NCI-H2227 (cell line): ENCODE measurements around the gene MACROD2.
"Not testable (repeated sequence)": the region's sequence is repeated elsewhere in the genome, so short reads cannot be mapped to it uniquely, and the experiment has no call there.

Experiments used
- DNase-seq: peaks from one replicate; lab custom pipeline; 2025; ENCODE audit not compliant: unreplicated experiment; lab: John Stamatoyannopoulos, UW

The MACROD2 gene

GRCh38 chr20:15016875-15017274 is 1021.6 kb downstream of the MACROD2 start:
- DNase-seq = not testable (repeated sequence)

DNA sequence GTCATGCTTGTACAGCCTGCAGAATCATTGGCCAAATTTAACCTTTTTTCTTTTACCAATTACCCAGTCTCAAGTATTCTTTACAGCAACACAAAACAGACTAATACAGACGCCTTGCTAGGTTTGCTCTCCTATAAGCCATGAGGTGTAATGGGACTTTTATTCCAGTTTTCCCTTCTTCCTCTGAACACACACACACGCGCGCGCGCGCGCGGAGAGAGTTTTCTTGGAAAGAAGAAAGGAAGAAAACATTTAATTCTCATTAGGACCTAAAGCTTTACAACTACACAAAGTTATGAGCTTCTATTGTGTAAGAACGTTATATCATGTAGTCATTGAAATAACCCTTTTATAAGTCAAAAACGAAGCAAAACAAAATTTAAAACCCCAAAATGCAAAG is 1023.6 kb downstream of the MACROD2 start:
- DNase-seq = no peak

DNA sequence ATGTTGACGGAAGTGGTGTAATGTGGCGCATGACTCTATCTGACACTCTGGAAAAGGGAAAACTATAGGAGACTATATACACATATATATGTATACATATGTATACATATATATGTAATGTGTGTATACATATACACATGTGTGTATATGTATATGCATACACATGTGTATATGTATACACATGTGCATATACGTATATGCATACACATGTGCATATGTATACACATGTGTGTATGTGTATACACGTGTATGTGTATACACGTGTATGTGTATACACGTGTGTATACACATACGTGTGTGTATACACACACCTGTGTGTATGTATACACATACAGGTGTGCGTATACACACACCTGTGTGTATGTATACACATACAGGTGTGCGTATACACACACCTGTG is 1025.5 kb downstream of the MACROD2 start:
- DNase-seq = no peak

- DNase-seq = no peak
Observed at GRCh38 chr20:15022921-15023320, 1027.6 kb downstream of the MACROD2 start.

DNA sequence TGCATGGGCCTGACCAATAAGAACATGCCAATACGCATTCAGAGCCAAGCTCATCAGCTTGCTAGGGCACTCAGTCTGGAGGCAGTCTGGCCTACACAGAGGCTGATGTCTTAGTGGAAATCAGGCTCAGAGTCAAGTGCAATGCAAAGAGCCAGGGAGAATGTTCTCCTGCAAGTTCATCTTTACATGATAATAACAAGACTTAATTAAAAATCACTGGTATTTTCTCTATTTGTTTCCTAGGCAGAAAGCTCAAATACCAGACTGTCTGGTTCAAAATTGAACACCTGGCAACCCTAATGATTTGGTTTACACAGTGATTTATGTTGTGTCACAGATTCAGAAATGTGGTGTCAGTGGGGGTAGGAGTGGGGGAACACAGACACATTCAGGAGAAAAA is 1031.4 kb downstream of the MACROD2 start:
- DNase-seq = no peak

GRCh38 chr20:15030826-15031225 is 1035.5 kb downstream of the MACROD2 start:
- no peak for DNase-seq

DNA sequence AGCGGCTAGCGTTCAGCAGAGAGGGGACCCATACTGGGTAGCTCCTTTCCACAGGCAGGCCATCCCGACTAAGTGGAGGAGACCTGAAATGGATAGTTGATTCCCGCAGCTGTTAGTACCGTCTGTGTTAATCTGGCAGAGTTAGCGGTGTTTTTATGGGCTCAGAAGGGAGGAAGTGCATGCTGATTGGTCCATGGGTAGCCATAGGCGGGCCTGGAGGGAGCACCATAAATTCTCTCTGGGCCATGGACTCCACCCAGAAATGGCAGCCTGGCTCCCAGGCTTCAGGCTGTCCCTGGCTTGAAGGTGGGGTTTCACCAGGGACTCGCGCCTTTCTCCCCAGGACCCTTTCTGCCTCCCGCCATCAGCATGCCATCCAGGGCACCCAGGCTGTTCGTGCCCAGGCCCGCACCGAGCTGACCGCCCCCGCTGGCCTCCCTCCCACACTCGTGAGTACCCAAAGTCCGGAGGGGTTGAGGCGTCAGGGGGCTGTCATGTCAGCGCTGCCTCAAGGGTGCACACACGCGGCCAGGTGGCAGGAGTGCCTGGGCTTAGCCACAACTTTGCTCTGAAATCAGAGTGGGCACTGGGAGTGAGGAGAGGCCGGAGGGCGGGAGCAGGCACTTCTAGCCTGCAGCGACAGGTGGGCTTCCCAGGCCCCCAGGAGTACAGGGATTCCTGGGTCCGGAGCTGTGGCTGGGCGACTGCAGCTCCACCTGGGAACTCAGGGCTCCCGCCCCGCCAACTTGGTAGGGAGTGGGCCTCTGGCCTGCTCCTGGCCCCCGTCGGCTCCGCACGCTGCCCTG is 1036.4 kb downstream of the MACROD2 start:
- DNase-seq = no peak

DNA sequence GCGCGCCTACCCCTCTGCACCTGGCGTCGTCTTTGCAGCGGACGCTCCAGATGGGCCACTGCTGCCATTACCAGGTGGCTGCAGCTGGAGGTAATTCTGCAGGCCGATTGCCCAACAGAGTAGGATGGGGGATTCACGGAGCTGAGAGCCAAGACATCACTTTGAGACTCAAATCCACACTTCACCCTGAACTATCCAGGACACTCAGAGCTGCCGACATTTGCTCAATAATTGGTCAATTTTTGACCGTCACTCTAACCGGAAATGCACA is 1037.0 kb downstream of the MACROD2 start:
- DNase-seq = no peak

DNA sequence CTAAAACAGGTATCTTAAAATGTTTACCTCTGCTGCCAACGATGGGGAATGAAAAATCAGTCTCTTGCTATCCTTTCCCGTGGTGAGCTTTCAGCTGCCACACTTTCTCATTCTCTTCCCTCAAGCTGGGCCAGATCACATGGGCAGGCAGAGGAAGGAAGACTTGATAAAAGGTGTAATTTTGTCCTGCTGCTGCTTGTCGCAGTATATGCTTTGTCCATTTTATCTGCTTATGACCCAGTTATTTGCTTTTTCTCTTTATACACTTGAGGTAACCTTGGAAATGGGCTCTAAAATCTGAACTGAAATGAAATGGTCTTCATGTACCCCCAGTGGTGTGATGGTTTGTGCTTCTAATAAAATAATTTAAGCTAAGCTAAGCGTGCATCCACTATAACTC is 1038.0 kb downstream of the MACROD2 start:
- peak; percentile 51 for DNase-seq

GRCh38 chr20:15033891-15034290 is 1038.6 kb downstream of the MACROD2 start:
- no peak for DNase-seq

DNA sequence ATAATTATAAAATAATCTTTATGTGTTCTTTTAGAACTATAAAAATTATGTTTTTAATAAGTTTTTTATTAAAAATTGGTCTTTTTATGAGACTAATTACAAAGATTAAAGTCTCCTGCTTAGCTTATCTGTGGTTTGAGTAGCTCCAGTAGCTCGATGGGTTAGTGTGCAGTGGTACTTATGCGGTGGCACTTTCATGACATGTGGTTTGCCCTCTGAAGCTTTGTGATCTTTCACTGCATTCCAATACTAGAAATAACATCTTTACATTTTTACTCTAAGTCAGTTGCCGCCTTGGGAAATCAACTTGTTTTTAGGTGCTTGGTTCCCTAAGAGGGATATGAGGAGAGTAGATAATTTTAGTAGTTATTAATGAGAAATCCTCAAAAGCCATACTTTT is 1041.6 kb downstream of the MACROD2 start:
- no peak for DNase-seq

GRCh38 chr20:15039088-15039752 is 1043.9 kb downstream of the MACROD2 start:
- no peak for DNase-seq

DNA sequence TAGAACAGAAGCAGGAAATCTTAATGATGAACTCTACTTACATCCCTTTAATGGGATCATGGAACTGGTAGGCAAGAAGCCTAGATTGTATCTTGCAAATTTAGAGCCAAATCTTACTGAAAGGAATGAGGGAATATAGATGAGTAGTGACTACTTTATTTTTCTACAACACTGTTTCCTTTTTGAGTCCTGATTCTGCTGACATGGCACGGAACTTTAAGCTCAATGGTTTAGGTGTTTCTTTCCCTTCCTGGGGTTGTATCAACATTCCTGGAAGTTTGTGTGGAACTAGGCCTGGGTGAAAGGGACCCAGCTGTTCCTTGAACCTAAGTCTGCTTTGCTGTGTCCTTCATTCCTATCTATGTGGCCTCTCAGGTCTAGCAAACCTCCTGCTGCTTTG is 1047.4 kb downstream of the MACROD2 start:
- DNase-seq = no peak

DNA sequence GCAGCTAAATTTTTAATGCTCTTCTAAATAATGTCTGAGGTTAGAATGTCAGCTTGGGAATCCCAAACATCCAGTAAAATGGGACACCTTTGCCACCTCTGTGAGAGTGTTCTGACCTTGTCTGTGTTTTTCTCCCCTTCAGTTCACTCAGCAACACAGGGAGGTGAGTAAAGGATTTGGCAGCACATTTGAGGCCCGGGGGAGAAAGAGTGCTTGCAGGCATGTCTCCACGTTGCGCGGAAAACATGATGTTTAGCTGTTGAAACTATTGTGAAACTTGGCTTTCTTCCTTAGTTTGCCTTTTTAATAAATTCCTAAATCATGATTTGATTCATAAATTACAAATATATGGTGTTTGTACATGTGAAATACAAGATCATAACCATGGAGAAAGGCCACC is 1049.9 kb downstream of the MACROD2 start:
- no peak for DNase-seq

DNA sequence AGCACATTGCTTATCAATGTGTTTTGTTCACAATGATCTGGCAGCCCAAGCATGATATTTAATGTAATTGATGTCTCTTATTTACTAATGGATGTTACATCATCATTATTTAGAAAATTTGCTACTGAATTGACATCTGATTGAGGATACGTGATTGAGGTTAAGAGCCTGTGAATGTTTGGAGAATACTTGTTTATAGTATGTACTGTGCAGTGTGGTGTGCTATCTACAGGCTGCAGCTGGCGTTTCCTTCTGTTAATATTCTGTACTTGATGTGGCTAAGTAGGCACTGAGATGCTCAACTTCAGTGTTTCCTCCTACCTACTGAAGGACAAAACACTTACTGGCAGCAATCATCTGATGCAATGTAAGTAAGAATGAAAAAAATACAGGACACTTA is 1051.7 kb downstream of the MACROD2 start:
- DNase-seq = no peak

- no peak for DNase-seq
Observed at GRCh38 chr20:15047601-15048000, 1052.3 kb downstream of the MACROD2 start.

- DNase-seq = no peak
Observed at GRCh38 chr20:15056246-15056645, 1060.9 kb downstream of the MACROD2 start.

- no peak for DNase-seq
Observed at GRCh38 chr20:15058841-15059240, 1063.5 kb downstream of the MACROD2 start.

DNA sequence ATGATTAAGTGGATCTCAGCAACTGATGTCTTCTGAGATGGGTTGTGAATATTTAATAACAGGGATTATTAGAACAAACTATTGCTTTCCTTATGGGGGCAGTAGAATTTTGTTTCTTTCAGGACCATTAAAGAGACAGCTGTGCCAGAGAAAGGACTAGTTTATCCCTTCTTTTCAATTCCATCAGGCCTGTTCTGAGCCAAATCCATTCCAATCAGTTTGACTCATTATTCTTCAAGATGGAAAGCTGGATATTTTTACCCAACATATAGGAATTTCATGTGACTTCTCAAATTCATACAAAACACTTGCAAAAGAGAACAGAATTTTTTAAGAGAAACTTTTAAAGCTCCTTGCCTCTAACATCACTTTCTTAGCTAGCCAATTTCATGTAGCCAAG is 1064.1 kb downstream of the MACROD2 start:
- DNase-seq = no peak

DNA sequence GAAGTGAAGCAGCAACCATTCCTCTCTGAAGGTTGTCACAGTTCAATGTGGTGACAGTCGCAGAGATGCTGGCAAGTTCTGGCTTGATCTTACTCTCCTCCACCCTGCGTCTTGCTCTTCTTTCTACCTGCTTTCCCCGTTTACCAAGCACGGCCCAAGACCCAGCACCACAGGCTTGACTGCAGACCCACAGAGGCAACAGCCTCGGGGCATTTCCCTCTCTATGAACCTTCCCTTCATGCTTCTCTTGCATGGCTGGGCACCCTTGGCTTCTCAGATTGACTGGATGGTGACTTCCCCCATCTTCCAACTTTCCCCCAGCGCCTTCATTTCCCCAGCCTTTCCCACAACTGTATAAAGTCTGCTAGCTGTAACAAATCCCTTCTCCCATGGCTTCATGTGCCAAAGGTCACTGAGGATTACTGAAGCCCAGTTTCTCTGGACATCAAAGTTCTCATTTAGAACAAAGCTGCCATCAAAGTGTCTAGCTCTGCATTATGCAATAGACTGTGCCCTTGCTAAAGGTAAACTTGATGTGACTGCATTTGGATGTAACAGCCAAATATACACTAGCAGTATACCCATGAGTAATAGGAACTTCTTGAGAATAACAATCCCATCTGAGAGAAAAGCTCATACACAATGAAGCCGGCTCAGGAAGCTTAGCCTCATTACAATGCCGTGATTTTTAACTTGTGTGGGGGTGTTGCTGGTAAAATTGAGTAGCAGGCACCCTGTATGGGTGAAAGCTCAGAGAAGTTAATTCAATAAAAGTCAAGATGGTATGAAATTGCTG is 1065.1 kb downstream of the MACROD2 start:
- DNase-seq = no peak

DNA sequence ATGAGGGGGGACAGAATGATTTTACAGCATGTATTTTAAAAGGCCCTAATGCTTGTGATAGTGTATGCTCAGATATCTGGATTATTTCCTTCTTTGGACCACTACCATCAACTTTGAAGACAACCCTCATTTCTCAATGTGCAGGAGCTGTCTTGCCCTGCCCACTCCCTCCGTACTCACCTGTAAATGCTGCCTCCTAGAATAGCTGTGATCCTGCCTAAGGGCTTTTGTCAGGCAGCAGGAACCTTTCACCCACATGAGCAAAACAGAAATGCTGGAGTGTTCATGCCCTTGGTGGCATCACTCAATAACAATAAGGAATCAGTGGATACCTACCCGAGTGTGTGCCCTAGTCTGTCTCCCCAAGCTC is 1065.7 kb downstream of the MACROD2 start:
- DNase-seq = no peak

GRCh38 chr20:15061955-15062354 is 1066.6 kb downstream of the MACROD2 start:
- DNase-seq = no peak
